GM18951 (cell line): ENCODE results near the gene BDNF.
"Not testable (repeated sequence)": the region's sequence is repeated elsewhere in the genome, so short reads cannot be mapped to it uniquely, and the experiment has no call there.

ENCODE experiments used
- POLR2A ChIP-seq: IDR thresholded peaks from 4 replicates; pipeline ENCODE4 v1.6.1; 2011; ENCODE audit warnings: mild to moderate bottlenecking; ENCODE audit not compliant: insufficient read length, insufficient read depth; ENCODE audit errors: extremely low read depth
- in situ Hi-C: fragments of 300-500 bp; cut with MboI; formaldehyde crosslinking; loops from one replicate; pipeline ENCODE4 v1.12.0; 2022; ENCODE audit warnings: low sequenced_read_pairs, mixed read lengths, inconsistent platforms; ENCODE audit not compliant: unreplicated experiment

The BDNF gene

DNA sequence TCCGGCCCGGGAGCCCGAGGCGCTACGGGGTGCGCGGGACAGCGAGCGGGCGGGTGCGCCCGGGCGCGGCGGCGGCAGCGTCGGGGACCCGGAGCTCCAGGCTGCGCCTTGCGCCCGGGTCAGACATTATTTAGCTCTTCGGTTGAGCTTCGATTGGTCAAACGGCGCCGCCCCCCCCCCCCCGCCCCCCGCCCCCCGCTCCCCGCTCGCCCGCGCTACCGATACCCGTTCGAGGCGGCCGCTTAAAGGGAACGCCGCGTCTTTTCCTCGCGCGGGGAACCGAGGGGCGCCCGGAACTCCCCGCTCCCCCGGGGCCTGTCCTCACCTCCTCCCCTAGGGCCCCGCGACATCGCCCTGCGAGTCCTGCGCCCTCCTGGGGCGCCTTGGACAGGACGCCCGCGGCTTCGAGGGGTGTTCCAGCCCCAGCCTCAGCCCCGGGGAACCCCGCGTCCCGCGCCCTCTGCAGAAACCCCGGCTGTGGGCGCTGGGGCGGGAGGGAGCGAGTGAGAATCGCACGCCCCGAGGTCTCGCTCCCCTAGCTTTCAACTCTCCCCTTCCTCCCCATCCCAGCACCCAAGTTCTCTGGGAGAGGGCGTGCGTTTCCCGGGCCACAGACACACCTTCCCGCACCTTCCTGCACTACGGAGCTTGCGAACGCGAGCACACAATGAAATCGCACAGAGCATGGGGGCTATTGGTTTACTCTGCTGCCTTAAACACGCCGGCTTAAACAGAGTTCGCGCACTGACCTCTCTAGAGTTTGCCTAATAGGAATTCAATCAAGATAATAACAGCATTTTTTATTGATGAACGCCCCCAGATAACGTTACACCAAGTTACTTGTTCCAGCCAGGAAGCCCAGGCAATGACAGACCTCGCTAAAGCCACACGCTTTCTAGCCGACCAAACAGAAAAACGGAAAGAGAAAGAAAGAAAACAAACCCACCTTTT lies at the start of gene BDNF:
Gene BDNF, minus strand, starts transcription at position 105 of the 951 bp plus-strand sequence. CDS start 41,891 bp downstream, outside the sequence.
- in situ Hi-C loops = loop anchor here (10.0 kb wide), 1 partner anchor 834 kb away; no protein-coding TSS in a partner anchor

DNA sequence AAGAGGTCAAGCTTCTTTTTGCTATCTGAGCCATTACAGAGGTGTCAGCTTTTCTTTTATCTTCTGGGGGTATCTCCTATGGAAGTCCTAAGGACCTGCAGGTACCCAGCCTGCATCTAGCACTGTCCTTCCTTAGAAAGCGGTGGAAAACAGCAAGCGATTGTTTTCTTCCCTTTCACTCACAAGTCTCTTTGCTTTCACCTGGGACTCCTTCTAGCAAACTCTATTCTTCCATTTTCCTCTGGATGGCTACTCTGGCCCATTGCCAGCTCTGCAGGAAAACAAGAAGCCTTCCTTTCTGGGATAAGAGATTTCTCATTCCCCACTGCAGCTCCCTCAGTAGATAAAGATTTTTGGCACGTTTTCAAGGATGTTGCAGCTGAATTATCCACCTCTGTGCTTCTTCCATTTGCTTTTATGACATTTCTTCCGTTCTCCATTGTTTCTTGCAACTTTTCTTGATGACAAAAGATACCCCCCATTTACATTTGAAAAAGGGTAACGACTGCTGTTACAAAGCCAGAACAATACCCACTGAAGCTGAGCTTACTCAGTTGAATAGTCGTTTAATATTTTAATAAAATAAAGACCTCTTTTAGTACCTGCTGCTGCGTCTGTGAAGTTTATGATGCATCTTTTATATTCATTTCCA lies 40.2 kb upstream of the BDNF start:
- in situ Hi-C loops = no loop called here
- TF ChIP-seq POLR2A = no peak

More for the DNA sequence above, at the start of gene BDNF:
- TF ChIP-seq POLR2A = no peak

DNA sequence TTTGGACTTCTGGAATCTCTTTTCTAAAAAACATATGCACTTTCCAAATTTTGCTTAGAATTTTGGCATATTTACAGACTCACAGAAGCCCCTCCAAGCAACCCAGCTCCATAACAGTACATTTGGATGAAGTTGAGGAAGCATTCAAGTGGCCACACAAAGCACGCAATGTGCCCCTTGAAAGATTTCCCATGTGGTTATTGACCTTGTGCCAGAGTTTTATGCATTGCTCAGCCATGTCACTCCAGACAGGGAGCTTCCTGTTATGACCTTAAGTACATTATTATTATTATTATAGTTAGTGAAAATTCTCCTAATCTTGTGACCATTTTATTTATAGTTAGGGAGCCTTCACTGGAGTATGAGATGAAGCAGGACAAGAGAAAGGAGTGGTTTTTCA lies 35.0 kb upstream of the BDNF start:
- in situ Hi-C loops = no loop called here
- no peak for TF ChIP-seq POLR2A

DNA sequence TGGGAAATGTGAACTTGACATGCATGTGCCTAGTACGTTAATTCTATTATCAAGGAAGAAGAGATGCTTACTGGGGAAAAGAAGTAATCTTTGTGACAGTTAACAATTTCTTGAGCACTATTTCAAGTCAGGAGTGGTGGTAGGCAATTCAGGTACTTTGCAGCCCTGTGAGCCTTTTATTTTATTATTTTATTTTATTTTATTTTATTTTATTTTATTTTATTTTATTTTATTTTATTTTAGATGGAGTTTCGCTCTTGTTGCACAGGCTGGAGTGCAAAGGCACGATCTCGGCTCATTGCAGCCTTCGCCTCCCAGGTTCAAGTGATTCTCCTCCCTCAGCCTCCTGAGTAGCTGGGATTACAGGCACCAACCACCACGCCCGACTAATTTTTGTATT lies 31.5 kb upstream of the BDNF start:
- in situ Hi-C loops = not testable (repeated sequence)

DNA sequence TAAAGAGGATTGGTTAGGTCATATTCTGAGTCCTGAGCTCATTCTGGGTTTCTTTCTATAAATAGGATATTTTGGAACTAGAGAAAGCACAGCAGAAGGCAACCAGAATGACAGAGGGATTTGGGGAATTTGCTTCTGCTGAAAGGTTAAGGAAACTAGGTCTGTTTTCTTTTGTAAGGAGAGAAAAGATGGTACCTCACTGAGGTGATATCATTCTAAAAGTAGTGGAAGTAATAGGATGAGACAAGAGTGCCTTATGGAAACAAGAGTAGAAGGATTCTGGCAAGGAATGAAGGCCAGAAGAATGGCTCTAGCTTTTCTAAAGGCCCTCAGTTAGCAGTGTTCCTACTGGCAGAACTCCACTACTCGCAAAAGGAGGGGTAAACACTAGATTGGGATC lies 26.7 kb upstream of the BDNF start:
- no peak for TF ChIP-seq POLR2A
- in situ Hi-C loops = no loop called here

DNA sequence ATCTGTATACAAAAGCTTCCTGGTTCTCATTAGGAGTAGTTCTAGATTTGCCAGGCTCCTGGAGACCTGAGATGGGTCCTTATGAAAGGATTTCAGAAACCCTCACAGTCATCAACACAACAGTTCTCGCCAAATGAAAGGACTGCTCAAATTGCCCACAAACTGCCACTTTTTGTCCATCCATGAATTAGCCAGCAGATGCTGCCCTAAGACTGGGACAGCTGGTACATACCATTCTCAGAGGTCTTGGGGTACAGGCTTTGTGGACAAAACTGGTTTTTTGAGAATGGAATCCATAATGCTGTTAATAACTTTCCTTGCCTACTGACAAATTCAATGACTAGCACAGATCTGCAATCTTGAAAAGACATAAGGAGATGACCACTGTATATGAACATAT lies 23.4 kb upstream of the BDNF start:
- in situ Hi-C loops = no loop called here
- TF ChIP-seq POLR2A = no peak

DNA sequence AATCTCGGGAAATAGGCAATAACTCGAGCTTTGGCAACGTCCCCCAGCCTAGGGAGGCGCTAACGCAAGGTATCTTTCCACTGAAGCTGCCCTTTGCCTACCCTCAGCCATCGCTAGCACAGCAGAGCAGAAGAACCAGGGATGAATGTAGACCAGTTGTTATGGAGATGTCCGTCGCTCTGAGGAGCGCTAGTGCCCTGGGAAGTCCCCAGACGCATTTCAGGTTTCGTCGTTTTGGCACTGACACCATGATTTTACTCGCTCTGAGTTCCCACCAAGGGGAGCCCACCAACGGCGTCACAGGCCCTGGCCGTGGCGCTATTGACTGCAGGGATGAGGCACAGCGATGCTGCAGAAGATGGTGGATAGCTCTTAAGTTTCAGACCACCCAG lies 22.7 kb upstream of the BDNF start:
- no peak for TF ChIP-seq POLR2A

DNA sequence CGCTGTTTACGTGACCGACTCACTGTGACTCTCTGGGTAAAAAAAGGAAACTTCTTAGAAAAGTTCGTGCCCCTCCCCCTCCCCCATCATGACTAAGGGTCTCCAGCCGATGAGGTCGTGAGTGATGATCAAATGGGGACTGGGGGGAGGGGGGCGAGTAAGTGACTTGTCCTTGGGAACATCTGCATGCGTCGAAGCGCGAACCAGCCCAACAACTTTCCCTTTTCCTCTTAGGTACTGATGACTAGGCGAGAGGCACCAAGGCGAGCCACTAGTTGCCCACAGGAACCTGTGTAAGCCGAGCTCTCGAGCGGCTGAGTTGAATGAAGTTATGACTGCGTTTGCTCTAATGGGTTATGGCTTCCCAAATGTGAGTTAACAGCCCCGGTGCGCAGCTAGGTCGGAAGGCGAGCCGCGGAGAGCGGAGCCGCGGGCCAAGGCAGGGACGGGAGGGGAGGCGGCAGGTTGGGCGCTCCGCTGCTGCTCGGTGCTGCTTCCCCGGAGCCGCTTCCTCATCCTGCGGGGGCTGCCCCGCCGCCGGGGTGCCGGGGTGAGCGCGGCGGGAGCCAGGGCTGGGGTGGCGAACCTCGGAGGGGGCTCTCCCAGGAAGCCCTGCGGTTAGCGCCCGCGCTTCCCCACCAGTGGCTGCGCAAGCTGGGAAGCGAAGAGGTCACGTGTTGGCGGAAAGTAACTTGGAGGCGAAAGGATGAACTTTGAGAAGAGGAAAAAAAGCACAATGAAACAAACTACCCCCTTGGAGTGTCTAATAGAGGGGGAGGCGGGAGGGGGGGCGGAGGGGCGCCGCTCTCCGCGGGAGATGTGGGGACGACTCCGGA lies 22.1 kb upstream of the BDNF start:
- in situ Hi-C loops = no loop called here

More for the DNA sequence above, 22.7 kb upstream of the BDNF start:
- in situ Hi-C loops = no loop called here

DNA sequence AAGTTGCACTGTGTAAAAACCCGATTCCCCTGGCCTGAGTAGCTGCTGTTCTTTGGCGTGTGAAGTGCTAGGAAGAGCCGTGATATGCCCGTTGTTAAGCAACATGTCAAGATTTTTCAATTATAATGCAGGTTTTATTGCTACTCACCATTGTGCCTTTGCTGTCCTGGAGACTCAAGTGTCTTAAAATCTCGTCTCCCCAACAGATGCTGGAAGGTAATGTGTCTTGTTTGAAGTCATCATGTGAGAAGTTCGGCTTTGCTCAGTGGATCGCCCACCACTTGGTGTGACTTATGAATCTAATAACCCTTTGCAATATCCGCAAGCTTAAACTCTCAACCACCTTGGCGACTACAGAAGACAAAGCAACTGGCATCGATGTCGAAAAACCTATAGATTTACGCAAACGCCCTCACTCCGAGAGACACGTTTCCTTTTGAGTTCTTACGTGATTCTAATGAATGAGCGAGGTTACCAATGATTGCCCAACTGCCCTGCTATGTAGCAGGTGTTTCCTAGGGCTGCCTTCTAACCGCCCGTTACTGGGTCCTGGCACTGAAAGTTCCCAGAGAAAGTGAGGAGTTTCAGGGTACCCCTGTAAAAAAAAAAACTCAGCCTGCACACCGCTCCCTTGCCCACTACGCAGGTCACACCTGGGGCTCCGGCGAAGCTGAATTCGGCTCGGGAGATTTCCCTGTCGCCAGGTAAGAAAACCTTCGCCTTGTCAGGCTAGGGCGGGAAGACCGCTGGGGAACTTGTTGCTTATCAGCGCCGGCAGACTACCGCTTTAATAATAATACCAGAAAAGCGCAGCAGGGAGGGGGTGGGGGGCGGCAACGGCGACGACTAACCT lies 21.2 kb upstream of the BDNF start:
- in situ Hi-C loops = no loop called here
- TF ChIP-seq POLR2A = no peak

More for the DNA sequence above, 22.1 kb upstream of the BDNF start:
- no peak for TF ChIP-seq POLR2A

DNA sequence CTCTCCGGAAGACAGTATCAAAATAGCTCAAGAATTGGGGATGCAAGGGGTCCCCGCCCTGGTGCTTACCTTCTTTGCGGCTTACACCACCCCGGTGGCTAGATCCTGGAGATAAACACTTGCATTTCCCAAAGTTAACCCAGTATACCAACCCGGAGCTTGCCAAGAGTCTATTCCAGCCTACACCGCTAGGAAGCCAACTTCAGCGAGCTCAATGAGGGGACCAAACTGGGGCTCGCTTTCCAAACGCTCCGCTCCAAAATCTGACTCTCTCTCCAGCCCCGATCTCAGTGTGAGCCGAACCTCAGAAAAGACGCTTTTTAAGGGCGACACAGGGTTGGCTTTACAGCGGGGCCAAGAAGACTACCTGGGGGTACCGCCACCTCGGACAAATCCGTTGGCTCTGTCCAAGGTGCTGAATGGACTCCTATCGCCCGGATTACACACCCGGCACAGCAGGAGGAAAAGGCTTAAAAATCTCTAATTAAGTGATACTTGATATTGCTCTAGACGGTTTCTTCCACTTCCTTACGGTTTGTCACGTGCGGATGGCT lies 20.1 kb upstream of the BDNF start:
- no peak for TF ChIP-seq POLR2A
- in situ Hi-C loops = no loop called here

DNA sequence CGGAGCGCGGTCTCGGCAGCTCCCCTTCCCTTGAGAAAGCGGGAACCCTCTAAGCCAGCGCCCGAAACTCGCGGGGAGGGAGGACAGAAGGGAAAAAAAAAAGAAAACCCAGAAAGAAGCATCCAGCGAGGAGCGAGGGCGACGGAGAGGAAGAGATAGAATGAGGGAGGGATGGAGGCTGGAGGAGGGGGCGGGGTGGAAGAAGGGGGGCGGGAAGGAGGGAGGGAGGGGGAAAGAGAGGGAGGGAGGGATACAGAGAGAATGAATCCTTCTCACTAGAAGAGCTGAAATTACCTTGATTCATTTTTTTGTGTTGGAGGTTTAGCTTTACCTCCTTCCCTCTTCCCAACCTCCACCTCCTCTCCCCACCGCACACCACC lies 19.3 kb upstream of the BDNF start:
- no peak for TF ChIP-seq POLR2A
- in situ Hi-C loops = no loop called here
